Endothelial cell of umbilical vein (primary cell): ENCODE results near the gene RARRES2.

ENCODE experiments used
- JUN ChIP-seq: IDR thresholded peaks from 2 replicates; pipeline ENCODE4 v1.6.1; 2011; ENCODE audit warnings: borderline replicate concordance, low read depth; ENCODE audit not compliant: insufficient read length, insufficient read depth
- TF ChIP-seq, protein P1 (sequence below), 2 donors: IDR thresholded peaks; 1 replicate in 1 of 2; 2 replicates in 1 of 2; pipeline ENCODE4 v1.5.1; 2011; ENCODE audit warnings: low read length in 2 of 2, mild to moderate bottlenecking in 2 of 2, moderate library complexity in 2 of 2, control low read depth in 1 of 2, inconsistent platforms in 1 of 2, low read depth in 1 of 2; ENCODE audit not compliant: insufficient read depth in 1 of 2; ENCODE audit errors: extremely low read depth in 1 of 2

DNA sequence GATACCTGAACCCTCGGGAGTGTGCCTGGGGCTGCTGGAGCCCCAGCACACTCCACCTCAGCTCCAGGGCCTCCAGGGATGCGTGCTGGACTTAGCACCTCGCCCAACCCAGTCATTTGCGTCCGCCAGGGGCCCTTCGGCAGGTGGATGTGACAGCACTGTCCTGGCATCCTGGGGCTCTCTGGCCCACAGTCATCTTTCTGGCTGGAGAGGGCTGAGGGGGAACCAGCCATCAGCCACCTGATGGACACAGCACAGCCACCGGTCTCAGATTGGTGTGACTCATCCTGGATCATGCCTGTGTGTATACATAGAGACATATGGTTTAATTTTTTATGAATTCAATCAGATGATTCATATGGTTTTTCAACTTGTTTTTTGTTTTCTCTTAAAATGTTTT is 48.8 kb upstream of the RARRES2 start:
- TF ChIP-seq JUN: no peak
- TF ChIP-seq, protein P1, sequence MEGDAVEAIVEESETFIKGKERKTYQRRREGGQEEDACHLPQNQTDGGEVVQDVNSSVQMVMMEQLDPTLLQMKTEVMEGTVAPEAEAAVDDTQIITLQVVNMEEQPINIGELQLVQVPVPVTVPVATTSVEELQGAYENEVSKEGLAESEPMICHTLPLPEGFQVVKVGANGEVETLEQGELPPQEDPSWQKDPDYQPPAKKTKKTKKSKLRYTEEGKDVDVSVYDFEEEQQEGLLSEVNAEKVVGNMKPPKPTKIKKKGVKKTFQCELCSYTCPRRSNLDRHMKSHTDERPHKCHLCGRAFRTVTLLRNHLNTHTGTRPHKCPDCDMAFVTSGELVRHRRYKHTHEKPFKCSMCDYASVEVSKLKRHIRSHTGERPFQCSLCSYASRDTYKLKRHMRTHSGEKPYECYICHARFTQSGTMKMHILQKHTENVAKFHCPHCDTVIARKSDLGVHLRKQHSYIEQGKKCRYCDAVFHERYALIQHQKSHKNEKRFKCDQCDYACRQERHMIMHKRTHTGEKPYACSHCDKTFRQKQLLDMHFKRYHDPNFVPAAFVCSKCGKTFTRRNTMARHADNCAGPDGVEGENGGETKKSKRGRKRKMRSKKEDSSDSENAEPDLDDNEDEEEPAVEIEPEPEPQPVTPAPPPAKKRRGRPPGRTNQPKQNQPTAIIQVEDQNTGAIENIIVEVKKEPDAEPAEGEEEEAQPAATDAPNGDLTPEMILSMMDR (IDR thresholded peaks at IDR 0.05; ENCODE audit: extremely low read depth in 1 of 2, insufficient read depth in 1 of 2, low read depth in 1 of 2, low read length in 2 of 2): no peak
